Measurements from ENCODE around the gene APBA3.

The APBA3 gene

DNA sequence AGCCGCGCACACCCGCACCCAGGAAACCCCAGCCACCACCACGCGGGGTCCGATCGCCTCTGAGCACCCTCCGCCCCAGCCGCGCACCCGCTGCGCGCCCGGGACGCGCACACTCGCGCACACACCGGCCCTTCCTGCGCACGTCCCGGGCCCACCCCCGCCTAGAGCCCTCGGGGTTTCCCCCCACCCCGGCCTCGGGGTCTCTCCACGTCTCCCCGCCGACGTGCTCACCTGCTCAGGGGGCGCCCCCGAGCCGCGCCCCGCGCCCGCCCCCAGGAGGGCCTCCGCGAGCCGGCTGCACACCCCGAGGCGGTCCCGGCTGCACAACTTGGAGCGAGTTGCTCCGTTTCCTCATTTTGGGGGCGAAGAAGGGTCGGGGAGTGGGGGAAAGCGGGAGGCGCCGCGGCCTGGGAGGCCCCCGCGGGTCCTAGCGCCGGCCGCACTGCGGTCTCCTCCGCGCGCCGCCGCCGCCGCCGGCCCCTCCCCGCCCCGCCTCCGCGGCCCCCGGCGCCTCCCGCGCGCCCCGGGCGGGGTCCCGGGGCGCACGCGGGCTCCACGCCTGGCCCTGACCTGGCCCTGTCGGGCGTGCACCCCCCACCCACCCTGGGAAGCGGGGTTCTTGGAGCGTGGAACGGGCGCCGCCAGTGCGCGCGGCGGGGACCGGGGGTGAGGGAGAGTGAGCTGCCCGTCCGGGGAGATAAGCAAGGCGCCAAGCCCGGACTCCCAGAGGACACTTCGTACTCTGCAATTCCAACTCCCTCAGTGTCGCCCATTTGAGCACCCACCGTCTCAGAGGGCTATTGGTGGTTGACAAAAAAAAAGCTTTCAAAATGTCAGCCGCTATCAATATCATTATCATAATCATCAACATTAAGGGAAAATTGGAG lies 24.7 kb upstream of the APBA3 start, which contains the start of gene MATK:
TSS of gene MATK (minus strand) at position 444 of the 887 bp plus-strand sequence. CDS start 1,246 bp downstream, outside the sequence.
- FAIRE-seq (no peak), DNase-seq (ENCODE audit: insufficient read length) (no peak)
- no peak for TF ChIP-seq POLR2AphosphoS5 (IDR thresholded peaks at IDR 0.05; ENCODE audit: low read depth, low read length)
- TF ChIP-seq POLR2A (IDR thresholded peaks at IDR 0.05; ENCODE audit: low read depth, low read length) = no peak
- no peak for TF ChIP-seq TAF1 (IDR thresholded peaks at IDR 0.05; ENCODE audit: borderline replicate concordance, low read depth, low read length)

DNA sequence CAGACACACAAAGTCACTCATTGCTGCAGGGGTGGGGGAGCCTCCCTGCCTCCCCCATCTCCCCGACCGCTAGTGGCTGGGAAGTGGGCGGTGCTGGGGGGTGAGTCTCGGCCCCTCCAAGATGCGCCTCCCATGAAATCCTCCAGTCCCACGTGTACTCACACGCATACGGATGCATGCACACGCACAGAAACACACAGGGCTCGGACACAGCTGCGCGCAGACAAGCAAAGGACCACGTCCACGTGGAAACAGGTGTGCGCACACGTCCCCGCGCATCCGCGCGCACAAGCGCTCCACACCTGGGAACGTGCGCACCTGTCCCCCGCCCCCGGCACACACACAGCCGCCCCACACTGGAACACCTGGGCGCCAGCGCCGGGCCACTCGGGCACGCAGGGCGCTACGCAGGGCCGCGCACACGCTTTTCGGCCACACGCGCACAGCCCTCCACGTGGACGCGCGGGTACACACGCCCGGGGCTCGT lies 24.0 kb upstream of the APBA3 start:
- FAIRE-seq = no peak
- no peak for DNase-seq (ENCODE audit: insufficient read length)
- TF ChIP-seq TAF1 (IDR thresholded peaks at IDR 0.05; ENCODE audit: borderline replicate concordance, low read depth, low read length) (no peak), POLR2A (IDR thresholded peaks at IDR 0.05; ENCODE audit: low read depth, low read length) (no peak), POLR2AphosphoS5 (IDR thresholded peaks at IDR 0.05; ENCODE audit: low read depth, low read length) (no peak)

DNA sequence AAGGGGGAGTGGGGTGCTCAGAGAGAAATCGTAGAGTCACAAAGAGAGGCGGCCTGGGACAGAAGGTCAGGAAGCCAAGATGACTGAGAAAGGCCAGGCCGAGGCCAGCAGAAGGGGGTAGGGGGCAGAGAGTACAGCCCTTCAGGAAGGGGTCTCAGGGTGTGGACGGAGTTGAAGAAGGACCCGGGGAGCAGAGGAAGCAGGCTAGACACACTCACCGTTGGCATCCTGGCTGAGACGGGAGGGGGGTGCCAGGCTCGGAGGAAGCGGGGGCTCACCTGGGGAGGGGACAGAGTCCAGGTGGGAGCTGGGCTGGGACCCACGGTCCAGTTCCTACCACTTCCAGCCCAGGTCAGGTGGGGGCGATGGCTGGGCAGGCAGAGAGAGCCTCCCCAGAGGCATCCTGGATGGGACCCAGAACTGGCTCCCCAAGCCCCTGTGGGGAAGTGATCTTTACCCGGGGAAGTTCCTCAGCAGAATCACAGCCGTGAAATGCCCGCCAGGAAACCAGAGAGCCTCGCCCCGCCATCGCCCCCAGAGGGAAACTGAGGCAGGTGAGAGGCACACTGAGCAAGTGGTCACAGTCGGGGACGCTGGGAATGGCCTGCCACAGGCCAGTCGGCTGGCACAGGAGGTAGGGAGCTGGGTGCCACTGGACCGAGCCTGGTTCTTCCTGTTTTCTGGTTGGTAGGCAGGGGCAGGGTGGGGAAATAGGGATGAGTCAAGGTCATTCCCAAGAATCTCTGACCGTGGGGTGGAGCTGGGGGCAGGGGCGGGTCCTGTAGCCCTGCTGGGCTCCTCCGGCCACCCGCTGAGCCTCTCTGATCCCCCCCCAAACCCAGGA lies 23.3 kb upstream of the APBA3 start:
- TF ChIP-seq TAF1 (IDR thresholded peaks at IDR 0.05; ENCODE audit: borderline replicate concordance, low read depth, low read length) (no peak), POLR2AphosphoS5 (IDR thresholded peaks at IDR 0.05; ENCODE audit: low read depth, low read length) (no peak), POLR2A (IDR thresholded peaks at IDR 0.05; ENCODE audit: low read depth, low read length) (no peak)
- no peak for DNase-seq (ENCODE audit: insufficient read length)
- no peak for FAIRE-seq

DNA sequence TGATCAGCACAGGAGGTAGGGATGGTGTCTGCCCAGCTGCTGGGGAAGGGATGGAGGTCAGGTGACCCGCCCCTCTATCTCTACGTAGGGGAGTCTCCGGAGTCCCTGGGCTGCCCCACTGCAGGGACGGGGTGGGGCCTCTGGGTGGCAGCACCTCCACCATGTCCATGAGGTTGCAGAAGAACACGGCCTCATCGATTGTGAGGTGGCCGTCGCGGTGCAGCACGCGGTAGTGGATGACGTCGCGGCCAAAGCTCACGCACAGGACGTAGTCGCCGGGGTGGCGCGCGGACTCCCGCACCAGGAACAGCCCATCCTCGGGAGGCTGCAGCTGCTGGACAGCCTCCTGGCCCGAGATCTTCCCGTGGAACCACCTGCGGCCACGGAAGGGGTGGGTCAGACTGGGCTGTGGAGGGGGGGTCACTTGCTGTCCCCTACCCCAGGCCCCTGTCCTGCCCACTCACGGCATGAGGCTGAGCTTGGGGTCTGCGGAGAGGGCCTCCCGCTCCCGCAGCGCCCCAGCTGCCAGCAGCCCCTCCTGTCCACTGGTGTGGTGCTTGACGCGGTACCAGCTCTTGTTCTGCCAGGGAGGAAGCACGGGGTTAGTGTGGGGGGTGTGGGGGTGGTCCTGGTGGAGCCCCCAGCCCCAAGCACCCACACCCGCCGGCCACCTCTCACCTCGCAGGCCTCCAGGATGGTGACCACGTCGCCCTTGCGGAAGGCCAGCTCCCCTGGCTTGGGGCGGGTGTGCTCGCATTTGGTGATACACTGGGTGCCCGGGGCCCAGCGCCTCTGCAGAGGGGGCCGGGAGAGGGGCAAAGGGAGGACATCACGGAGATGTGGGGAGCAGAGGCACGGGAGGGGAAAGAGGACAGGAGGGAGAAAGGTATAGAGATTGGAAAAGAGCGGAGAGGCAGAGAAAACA lies 22.4 kb upstream of the APBA3 start:
- FAIRE-seq = no peak
- DNase-seq (ENCODE audit: insufficient read length) = no peak
- TF ChIP-seq TAF1 (IDR thresholded peaks at IDR 0.05; ENCODE audit: borderline replicate concordance, low read depth, low read length) (no peak), POLR2AphosphoS5 (IDR thresholded peaks at IDR 0.05; ENCODE audit: low read depth, low read length) (no peak), POLR2A (IDR thresholded peaks at IDR 0.05; ENCODE audit: low read depth, low read length) (no peak)

DNA sequence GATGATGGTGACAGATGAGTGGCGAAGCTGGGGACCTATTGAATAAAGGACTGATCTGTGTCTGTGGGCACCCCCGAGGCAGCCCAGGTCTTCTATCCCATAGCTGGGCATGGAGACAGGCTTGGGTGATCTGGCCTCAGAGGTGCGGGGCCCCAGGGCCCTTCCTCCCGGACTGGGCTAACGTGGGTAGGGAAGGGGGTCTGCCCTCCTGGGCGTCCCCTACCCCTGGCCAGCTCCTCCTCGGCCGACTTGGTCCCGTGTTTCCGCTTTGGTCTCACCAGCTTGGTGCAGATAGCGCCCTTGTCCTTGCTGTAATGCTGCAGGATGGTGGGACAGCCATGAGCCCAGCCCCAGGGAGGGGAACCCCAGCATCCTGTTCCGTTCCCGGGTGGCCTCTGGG lies 21.4 kb upstream of the APBA3 start:
- no peak for FAIRE-seq
- DNase-seq (ENCODE audit: insufficient read length) = no peak
- TF ChIP-seq TAF1 (IDR thresholded peaks at IDR 0.05; ENCODE audit: borderline replicate concordance, low read depth, low read length) (no peak), POLR2AphosphoS5 (IDR thresholded peaks at IDR 0.05; ENCODE audit: low read depth, low read length) (no peak), POLR2A (IDR thresholded peaks at IDR 0.05; ENCODE audit: low read depth, low read length) (no peak)

DNA sequence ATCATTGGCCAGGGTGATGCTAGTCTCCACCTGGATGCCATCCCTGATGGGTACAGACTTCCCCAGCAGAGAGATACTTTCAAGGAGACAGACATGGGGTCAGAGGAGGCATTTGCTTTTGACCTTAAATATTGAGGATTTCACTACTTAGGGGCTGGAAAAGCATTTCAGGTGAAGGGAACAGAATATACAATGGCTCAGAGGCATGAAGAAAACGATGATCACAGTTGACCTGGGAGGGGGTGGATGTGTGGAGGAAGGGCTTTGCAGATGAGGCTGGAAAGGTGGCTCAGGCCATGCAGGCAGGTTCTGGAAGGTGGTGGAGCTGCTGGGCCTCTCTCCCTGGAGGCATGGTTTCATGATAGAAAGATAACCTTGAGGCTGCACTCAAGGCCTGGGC lies 20.8 kb upstream of the APBA3 start:
- FAIRE-seq (no peak), DNase-seq (ENCODE audit: insufficient read length) (no peak)
- TF ChIP-seq POLR2A (IDR thresholded peaks at IDR 0.05; ENCODE audit: low read depth, low read length) = no peak
- TF ChIP-seq TAF1 (IDR thresholded peaks at IDR 0.05; ENCODE audit: borderline replicate concordance, low read depth, low read length) = no peak
- TF ChIP-seq POLR2AphosphoS5 (IDR thresholded peaks at IDR 0.05; ENCODE audit: low read depth, low read length) = no peak

DNA sequence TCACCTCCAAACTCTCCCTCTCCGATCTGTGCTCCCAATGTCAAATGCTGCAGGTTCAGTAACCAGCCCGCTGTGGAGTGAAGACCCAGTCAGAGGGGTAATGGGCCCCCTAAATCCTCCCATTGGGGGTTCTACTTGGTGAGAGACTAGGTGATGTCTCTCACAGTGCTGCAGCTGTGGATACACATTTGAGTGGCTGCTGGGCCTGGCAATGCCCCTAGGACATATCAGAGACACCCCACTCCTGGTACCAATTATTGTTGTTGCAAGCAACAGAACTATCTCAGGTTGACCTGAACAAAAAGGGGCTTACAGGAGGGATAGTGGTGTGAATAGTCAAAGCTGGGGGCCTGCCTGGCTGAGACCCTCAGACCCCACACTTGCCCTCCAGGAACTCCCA lies 20.1 kb upstream of the APBA3 start:
- FAIRE-seq (no peak), DNase-seq (ENCODE audit: insufficient read length) (no peak)
- no peak for TF ChIP-seq POLR2A (IDR thresholded peaks at IDR 0.05; ENCODE audit: low read depth, low read length)
- no peak for TF ChIP-seq TAF1 (IDR thresholded peaks at IDR 0.05; ENCODE audit: borderline replicate concordance, low read depth, low read length)

DNA sequence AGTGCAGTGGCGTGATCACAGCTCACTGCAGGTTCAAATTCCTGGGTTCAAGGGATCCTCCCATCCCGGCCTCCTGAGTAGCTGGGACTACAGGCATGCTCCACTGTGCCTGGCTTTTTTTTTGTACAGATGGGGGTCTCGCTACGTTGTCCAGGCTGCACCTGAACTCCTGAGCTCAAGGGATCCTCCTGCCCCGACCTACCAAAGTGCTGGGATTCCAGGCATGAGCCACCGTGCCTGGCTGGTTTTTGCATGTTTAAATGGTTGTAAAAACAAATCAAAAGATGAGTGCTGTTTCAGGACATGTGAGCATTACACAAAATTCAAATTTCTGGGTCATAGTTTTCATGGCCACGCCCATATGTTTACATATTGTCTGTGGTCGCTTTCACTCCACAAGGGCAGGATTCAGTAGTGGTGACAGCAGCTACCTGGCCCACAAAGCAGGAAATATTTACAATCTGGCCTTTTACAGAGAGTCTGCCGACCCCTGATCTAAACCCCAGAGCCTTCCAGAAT lies 19.4 kb upstream of the APBA3 start:
- FAIRE-seq (no peak), DNase-seq (ENCODE audit: insufficient read length) (no peak)
- TF ChIP-seq TAF1 (IDR thresholded peaks at IDR 0.05; ENCODE audit: borderline replicate concordance, low read depth, low read length) (no peak), POLR2A (IDR thresholded peaks at IDR 0.05; ENCODE audit: low read depth, low read length) (no peak), POLR2AphosphoS5 (IDR thresholded peaks at IDR 0.05; ENCODE audit: low read depth, low read length) (no peak)

DNA sequence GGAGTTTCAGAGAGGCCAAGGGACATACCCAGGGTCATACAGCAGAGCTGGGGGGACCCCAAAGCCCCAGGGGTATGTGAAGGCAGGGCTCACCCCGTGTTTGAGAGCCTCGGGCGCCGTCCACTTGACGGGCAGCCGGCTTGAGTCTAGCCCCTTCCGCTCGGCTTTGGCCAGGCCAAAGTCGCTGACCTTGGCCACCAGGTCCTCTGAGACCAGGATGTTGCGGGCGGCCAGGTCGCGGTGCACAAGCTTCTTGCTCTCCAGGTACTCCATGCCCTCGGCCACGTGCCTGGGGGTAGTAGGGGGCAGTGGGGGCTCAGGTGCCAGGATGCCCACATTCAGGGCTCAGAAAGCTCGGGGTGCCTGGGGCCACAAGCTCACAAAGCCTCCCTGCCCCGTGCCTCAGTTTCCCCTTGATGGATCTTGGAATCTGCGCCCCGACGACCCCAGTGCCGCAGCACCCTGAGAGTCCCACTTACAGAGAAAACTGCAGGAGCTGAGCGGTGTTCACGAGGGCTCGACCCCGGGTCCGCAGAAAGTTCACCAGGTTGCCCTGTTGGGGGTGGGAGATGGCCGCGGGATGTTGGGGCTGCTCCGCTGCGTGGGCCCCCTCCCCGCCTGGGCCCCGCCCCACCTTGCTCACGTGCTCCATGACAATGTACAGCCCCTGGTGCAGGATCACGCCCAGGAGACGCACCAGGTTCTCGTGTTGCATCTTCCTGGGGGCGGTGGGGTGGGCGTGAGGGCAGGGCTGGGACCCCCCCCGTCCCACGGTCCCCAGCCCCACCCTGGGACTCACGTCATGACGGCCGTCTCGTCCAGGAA lies 17.6 kb upstream of the APBA3 start:
- DNase-seq (ENCODE audit: insufficient read length) (no peak), FAIRE-seq (no peak)
- TF ChIP-seq POLR2A (IDR thresholded peaks at IDR 0.05; ENCODE audit: low read depth, low read length) (no peak), TAF1 (IDR thresholded peaks at IDR 0.05; ENCODE audit: borderline replicate concordance, low read depth, low read length) (no peak), POLR2AphosphoS5 (IDR thresholded peaks at IDR 0.05; ENCODE audit: low read depth, low read length) (no peak)

All from GM12892 (cell line).